ENCODE results near the gene PLIN5. TPM values are rescaled to one million over a fixed set of nuclear protein-coding genes. Genes with fewer than 3 reads are reported as not detected.

Gene PLIN5
- total and polyA plus RNA-seq, 2 of the 8 experiments (the other 6 are each of a cell fraction or from before 2014, with no cell fraction given) = 2.0 to 2.5 TPM

DNA sequence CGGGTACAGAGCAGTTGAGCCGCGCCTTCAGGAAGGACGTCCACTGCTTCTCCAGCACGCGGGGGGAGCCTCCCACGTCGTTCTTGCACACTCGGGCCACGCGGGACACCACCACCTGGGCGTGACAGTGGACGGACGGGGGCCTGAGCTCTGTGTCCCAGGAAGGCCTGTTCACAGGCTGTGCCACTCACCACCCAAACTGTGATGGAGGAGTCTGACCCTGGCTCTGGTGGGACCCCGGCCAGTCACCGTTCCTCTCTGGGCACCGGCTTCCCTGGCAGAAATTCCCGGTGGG lies 17.4 kb upstream of the PLIN5 start (continued):
- TF ChIP-seq KDM1A (IDR thresholded peaks at IDR 0.05; ENCODE audit: borderline replicate concordance, low read length) = no peak
- TF ChIP-seq HDAC6 (IDR thresholded peaks at IDR 0.05; ENCODE audit: low read depth, low read length) = no peak
- no peak for TF ChIP-seq JUN (IDR thresholded peaks at IDR 0.05; ENCODE audit: low read depth, low read length)
- no peak for TF ChIP-seq SIX5 (IDR thresholded peaks at IDR 0.05; ENCODE audit: low read depth, low read length)
- TF ChIP-seq, protein P1, sequence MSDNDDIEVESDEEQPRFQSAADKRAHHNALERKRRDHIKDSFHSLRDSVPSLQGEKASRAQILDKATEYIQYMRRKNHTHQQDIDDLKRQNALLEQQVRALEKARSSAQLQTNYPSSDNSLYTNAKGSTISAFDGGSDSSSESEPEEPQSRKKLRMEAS (IDR thresholded peaks at IDR 0.05) = no peak
- no peak for TF ChIP-seq POLR2AphosphoS5 (IDR thresholded peaks at IDR 0.05; ENCODE audit: low read depth, low read length)
- TF ChIP-seq ZNF274 (IDR thresholded peaks at IDR 0.05; ENCODE audit: borderline replicate concordance, extremely low read depth, low read length) = no peak
